ENCODE results near the gene KLF7. TPM values are rescaled to one million over a fixed set of nuclear protein-coding genes. Genes with fewer than 3 reads are reported as not detected.

KLF7 gene
- total RNA-seq, 3 donors from 2014 or later (not counting 1 experiment from before 2014, with no cell fraction given) = 22.9 to 39.1 (median 32.4) TPM

GRCh38 chr2:207164006-207164831, 1.5 kb downstream of the KLF7 start:
- H3K4me1 Mint-ChIP-seq = peaks cover 45 to 56% of the 10 kb centered on the region in 2 donors
- WGBS (ENCODE audit: insufficient coverage) = 3% methylated on average over 20 of the region's 20 CpGs
- peak in 1 of 3 donors; percentile 16 for ATAC-seq
- Histone ChIP-seq H3K27me3 (ENCODE audit: control insufficient read depth, insufficient read depth, low read length) (no peaks in the 10 kb centered on the region), H3K4me1 (ENCODE audit: control insufficient read depth, insufficient read depth, low read length) (peaks cover 18% of the 10 kb centered on the region), H3K4me3 (ENCODE audit: low read length) (peak overlapping the region; percentile 74), H3K36me3 (ENCODE audit: control insufficient read depth, insufficient read depth, low read length) (no peaks in the 10 kb centered on the region), H3K9me3 (ENCODE audit: control insufficient read depth, insufficient read depth, low read length) (no peaks in the 10 kb centered on the region), H3K27ac (ENCODE audit: low read length) (peak overlapping the region; percentile 95)
- H3K27ac Mint-ChIP-seq = peak overlapping the region; percentile 92 to 99
- H3K36me3 Mint-ChIP-seq = no peaks in the 10 kb centered on the region
- peak in 1 of 2 donors; percentile 42 for DNase-seq
- intact Hi-C loops (cut with micrococcal nuclease) = loop anchor here (2.0 kb wide), 1 partner anchor 21 kb away; no protein-coding TSS in a partner anchor
- H3K4me3 Mint-ChIP-seq = peak overlapping the region; percentile 99
- TF ChIP-seq CTCF (IDR thresholded peaks at IDR 0.05) = no peak
- peaks cover 0 to 18% of the 10 kb centered on the region in 2 donors for H3K27me3 Mint-ChIP-seq (ENCODE audit: low read depth in 2 of 2)
- no peaks in the 10 kb centered on the region for H3K9me3 Mint-ChIP-seq

DNA sequence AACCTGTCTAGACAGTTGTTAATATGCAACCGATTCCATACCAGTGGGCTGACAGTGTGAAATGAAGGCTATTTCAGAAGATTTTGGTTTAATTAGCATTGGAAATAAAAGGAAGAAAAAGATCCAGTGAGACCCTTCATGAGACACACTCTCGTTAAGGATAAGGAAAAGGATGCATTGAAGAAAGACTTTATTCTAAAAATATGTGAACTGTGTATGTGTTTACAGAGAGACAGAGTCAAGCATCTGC, 2.1 kb downstream of the KLF7 start:
- peak overlapping the region; percentile 74 for H3K4me3 ChIP-seq (ENCODE audit: low read length)
- no peak for TF ChIP-seq CTCF (IDR thresholded peaks at IDR 0.05)
- intact Hi-C loops (cut with micrococcal nuclease) = loop anchor here (2.0 kb wide), 1 partner anchor 21 kb away; no protein-coding TSS in a partner anchor
- Mint-ChIP-seq H3K4me3 (peak overlapping the region; percentile 99), H3K9me3 (no peaks in the 10 kb centered on the region), H3K27me3 (ENCODE audit: low read depth in 2 of 2) (peaks cover 0 to 18% of the 10 kb centered on the region in 2 donors), H3K4me1 (peaks cover 45 to 56% of the 10 kb centered on the region in 2 donors), H3K27ac (peak overlapping the region; percentile 92 to 99), H3K36me3 (no peaks in the 10 kb centered on the region)
- no peaks in the 10 kb centered on the region for H3K27me3 ChIP-seq (ENCODE audit: control insufficient read depth, insufficient read depth, low read length)
- WGBS (ENCODE audit: insufficient coverage) = 8% methylated on average over 2 of the region's 2 CpGs
- no peaks in the 10 kb centered on the region for H3K9me3 ChIP-seq (ENCODE audit: control insufficient read depth, insufficient read depth, low read length)
- ATAC-seq = no peak
- peak overlapping the region; percentile 95 for H3K27ac ChIP-seq (ENCODE audit: low read length)
- no peaks in the 10 kb centered on the region for H3K36me3 ChIP-seq (ENCODE audit: control insufficient read depth, insufficient read depth, low read length)
- H3K4me1 ChIP-seq (ENCODE audit: control insufficient read depth, insufficient read depth, low read length) = peaks cover 18% of the 10 kb centered on the region
- DNase-seq = no peak

DNA sequence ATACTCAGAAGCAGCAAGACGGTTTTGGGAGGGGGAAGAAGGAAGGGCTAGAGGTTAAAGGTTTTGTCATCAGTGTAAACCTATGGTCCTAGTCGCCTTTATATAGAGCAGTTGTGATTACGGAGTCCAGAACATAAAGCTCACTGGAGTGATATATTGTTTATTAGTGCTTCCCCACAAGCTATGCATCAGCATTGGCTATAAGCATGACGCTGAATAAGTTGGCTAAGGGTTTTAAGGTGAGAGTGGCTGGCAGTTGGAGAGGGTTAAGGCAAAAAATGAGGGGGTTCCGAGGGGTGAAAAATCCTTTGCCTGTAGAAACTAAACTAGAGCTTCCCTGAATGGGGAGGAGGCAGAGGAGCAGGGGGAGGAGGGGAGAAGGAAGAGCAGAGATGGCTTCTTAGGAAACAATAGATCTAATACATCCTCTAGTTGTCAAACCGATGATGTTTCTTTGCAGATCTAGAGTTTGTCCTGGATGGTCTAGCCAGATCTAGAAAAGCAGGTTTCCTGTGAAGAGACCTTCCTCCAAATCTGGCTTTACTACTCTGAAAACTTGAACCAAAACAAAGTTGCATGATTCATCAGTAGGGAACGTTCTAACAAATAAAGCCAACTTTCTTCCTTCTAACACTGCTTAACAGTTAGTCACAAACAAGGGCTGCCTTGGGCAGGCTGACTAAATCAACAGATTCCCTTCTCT, 2.5 kb downstream of the KLF7 start:
- peaks cover 0 to 18% of the 10 kb centered on the region in 2 donors for H3K27me3 Mint-ChIP-seq (ENCODE audit: low read depth in 2 of 2)
- no peaks in the 10 kb centered on the region for H3K36me3 ChIP-seq (ENCODE audit: control insufficient read depth, insufficient read depth, low read length)
- no peak for TF ChIP-seq CTCF (IDR thresholded peaks at IDR 0.05)
- 43% methylated on average over 6 of the region's 7 CpGs for WGBS (ENCODE audit: insufficient coverage)
- peak overlapping the region; percentile 99 for H3K4me3 Mint-ChIP-seq
- H3K4me3 ChIP-seq (ENCODE audit: low read length) = peak overlapping the region; percentile 74
- H3K27ac Mint-ChIP-seq = peak overlapping the region; percentile 92 to 99
- intact Hi-C loops (cut with micrococcal nuclease) = no loop called here
- peaks cover 18% of the 10 kb centered on the region for H3K4me1 ChIP-seq (ENCODE audit: control insufficient read depth, insufficient read depth, low read length)
- no peaks in the 10 kb centered on the region for H3K9me3 ChIP-seq (ENCODE audit: control insufficient read depth, insufficient read depth, low read length)
- H3K27ac ChIP-seq (ENCODE audit: low read length) = peak overlapping the region; percentile 95
- H3K4me1 Mint-ChIP-seq = peaks cover 45 to 56% of the 10 kb centered on the region in 2 donors
- no peaks in the 10 kb centered on the region for H3K27me3 ChIP-seq (ENCODE audit: control insufficient read depth, insufficient read depth, low read length)
- DNase-seq (peak in 1 of 2 donors; percentile 31), ATAC-seq (no peak)
- no peaks in the 10 kb centered on the region for H3K36me3 Mint-ChIP-seq
- H3K9me3 Mint-ChIP-seq = no peaks in the 10 kb centered on the region
